HG02852 (cell line): ENCODE results near the gene TTLL9.
A peak's percentile ranks its signal among the peaks of the same experiment; 100 is the strongest.
"Not testable (repeated sequence)": the region's sequence is repeated elsewhere in the genome, so short reads cannot be mapped to it uniquely, and the experiment has no call there.

Source experiments
- ATAC-seq: cut with Tn5 transposase; IDR thresholded peaks from one replicate; pipeline ENCODE4 v1.9.1; 2021; ENCODE audit warnings: mild to moderate bottlenecking, moderate library complexity; ENCODE audit not compliant: unreplicated experiment

The TTLL9 gene

DNA sequence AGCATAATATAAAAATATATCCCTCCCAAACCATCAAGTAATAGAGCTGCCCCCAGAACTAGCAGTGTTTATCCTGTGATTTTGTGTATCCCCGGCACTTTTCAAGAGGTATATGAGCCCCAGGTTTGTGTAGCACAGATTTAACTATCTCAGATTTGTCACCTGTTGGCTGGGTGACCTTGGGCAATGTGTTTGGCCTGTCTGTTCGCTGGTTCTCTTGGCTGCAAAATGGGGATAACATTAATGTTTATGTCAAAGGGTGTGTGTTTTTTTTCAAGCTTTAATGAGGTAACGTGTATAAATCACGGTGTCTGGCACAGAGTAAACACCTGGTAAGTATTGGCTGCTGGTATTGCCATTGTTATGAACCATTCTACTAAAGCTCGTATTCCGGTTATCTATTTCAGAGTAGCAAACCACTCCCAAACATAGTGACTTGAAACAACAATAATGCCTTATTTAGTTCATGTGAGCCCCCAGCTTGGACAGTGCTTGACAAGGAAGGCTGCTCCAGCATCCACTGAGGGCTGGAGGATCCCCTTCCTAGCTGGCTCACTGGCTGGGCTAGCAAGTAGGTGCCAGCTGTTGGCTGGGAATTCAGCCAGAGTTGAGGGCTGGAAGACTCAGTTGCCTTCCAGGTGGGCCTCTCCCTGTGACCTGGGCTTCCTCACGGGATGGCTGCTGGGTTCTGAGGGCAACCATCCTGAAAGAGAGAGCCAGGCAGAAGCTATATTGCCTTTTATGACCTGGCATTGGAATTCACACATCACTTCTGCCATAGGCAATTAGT lies 45.3 kb downstream of the TTLL9 start:
- ATAC-seq, result no peak

DNA sequence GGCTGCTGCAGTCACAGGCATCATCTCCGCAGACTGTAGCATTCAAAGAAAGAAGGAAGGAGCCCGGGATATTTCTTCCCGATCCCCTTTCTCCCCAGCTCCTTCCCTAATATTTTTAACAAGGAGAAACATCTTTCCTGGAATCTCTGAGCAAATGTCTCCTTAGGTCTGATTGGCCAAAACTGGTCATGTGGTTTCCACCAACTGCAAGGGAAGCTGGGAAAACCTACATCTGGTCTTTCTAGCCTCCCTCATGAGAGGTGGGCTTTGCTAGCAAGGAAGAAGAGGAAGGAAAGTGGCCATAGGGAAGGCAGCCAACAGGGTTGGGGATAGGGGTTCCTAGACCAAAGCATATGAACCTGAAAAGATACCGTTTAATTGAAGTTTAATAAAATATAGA lies 46.3 kb downstream of the TTLL9 start:
- ATAC-seq, result no peak

DNA sequence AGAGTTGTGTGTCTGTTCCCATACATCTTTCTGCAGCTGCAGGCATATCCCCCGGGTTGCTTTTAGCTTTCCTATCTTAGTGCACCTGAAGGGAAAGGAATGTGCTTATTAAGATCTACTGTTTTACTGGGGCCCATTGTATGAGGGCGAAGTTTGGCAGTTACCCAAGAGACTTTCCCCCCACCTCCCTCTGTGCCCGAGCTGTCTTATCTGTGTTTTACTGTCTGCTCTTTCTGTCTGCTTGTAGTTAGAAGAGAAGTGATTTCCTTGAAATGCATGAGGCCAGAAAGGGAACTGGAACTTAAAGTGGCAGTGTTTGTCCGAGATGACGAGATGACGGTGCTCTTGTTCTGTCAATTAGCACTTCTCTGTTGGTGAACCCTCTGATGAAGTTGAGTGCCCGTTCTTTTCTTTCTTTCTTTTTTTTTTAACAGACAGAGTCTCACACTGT lies 47.6 kb downstream of the TTLL9 start:
- not testable (repeated sequence) for ATAC-seq

DNA sequence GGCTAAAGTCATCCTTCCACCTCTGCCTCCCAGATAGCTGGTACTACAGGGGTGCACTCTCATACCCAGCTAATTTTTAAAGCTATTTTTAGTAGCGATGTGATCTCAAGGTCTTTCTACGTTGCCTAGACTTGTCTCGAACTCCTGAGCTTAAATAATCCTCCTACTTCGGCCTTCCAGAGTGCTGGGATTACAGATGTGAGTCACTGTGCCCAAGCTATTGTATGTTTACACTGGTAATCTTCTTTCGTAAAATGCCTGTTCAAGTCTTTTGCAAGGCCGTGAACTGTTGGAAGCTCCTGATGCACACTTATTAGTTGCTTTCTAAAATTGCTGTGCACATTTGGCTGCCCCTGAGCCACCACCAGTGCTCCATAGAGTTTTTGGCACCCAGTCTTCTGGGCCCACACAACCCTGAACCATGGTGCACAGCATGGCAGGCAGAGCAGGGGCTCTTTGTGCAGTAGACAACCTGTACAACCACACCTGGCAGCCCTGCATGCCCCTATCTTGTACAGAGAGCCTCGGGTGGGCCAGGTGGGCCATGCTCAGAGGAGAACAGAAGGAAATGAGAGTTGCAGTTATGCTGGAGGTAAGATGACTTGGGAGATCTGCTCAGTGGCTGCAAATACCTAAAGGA lies 48.2 kb downstream of the TTLL9 start:
- ATAC-seq, result no peak

DNA sequence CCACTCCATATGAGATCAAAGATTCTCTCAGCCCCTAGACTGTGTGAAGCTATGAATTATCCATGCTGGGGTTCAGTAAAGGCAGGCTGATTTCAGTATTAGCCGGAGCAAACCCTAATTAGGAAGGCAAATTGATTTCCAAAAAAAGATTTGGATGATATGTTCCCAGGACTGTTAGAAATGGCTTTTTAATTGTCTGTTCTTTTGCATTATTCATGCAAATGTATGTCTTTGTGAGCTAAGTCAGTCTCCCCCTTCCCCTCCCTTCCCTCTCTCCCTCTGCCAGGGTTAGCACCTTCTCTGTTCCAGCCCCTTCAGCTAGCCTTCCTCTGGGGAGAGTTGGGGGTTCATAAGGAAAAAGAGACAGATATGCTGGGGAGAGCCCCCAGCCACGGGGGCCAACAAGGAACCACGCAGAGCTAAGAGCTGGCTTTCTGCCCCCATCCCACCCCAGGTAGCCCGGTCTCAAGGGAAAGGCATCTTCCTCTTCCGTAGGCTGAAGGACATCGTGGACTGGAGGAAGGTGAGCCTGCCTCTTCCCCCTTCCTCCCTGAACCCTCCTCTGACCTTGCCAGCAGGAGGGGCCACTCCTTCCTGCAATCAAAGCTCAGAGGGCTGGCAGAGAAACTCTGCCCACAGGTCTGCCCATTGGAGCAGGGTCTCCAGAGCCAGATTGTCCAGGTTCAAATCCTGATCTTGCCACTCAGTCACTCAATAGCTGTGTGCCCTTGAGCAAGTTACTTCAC lies 49.1 kb downstream of the TTLL9 start:
- ATAC-seq, result no peak

DNA sequence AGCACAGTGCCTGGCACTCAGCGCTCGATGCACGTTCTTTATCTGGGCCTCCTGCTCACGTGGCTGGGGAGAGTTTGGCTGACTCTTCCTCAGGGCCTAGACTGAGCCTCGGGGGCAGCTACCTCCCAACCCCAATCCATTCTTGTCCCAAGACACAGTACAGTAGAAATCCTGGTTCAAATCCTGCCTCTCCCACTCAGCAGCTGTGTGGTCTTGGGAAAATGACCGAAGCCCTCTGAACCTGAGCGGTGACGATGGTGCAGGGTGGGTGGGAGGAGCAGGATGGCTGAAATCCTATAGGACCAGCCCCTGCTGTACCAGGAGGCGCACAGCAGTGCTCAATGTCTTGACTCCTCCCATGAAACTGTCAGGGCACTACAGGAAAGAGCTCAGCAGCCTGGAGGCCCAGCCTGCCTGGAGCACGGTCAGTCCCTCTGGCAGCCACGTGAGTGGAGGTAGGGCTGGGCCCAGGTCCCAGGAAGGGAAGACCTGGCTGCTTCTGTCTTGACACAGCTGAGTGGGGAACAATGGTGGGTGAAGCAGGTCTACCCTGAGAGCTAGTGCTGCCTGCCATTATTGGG lies 49.9 kb downstream of the TTLL9 start:
- ATAC-seq, result no peak

DNA sequence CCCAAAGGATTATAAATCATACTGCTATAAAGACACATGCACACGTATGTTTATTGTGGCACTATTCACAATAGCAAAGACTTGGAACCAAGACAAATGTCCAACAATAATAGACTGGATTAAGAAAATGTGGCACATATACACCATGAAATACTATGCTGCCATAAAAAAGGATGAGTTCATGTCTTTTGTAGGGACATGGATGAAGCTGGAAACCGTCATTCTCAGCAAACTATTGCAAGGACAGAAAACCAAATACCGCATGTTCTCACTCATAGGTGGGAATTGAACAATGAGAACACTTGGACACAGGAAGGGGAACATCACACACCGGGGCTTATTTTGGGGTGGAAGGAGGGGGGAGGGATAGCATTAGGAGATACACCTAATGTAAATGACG lies 51.0 kb downstream of the TTLL9 start:
- ATAC-seq, result not testable (repeated sequence)

DNA sequence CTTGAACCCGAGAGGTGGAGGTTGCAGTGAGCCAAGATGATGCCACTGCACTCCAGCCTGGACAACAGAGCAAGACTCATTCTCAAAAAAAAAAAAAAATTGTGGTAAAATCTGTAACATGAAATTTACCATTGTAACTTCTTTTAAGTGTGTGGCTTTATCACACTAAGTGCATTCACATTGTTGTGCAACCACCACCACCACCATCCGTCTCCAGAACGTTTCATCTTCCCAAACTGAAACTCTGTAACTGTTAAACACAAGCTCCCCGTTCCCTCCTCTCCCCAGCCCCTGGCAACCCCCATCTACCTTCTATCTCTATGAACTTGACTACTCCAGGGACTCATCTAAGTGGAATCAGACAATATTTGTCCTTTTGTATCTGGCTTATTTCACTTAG lies 51.7 kb downstream of the TTLL9 start:
- no peak for ATAC-seq

DNA sequence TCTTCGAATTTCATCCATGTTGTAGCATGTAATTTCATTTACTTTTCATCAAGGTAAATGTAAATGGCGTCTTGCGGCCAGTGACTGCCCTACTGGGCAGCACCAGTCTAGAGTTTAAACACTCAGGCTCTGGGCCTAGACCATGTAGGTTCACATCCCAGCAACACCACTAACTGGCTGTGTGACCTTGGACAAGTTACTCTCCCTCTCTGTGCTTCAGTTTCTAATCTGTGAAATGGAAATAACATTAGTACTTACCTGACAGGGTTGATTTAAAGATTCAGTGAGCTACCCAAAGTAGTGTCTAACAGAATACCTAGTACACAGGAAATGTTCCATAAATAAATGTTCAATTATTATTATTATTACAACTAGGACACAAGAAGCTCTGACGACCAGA lies 52.2 kb downstream of the TTLL9 start:
- ATAC-seq, result no peak

DNA sequence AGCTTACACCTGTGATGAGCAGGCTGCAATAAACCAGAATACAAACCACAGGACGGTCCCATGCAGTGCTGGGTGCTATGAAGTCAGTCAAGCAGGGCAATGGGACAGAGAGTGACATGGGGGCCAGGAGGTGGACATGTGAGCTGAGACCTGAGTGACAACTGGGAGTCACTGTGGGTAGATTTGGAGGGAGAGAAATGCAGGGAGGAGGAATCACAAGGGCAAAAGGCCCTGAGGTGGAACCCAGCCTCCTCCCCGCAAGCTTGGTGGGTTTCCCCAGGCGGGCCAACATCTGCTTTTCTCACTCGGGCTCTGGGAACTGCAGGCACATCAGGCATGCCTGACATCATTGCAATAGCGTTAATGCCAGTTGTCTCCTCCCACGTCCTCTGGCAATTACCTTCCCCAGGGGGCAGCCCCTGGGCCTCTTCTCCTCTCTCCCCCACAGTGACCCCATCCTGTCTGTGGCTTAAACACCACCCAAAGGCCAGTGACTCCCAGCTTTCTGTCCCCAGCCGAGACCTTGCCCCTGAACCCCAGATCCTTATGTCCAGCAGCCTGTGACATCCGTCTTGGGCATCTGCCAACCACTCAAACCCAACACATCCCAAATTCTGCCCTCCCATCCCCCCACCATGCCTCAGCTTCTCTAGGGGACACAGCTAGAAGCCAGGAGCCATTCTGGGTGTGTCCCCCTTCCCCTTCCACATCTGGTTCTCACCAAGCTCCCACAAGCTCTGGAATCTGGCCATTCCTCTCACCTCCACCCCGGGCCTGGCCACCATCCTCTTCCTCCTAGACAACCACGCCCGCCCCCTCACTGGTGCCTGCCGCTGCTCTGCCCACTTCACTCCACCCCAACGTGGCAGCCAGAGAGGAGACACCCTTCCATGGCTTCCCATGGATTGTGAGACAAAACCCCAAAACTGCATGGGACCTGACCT lies 53.2 kb downstream of the TTLL9 start:
- peak; percentile 75 for ATAC-seq

DNA sequence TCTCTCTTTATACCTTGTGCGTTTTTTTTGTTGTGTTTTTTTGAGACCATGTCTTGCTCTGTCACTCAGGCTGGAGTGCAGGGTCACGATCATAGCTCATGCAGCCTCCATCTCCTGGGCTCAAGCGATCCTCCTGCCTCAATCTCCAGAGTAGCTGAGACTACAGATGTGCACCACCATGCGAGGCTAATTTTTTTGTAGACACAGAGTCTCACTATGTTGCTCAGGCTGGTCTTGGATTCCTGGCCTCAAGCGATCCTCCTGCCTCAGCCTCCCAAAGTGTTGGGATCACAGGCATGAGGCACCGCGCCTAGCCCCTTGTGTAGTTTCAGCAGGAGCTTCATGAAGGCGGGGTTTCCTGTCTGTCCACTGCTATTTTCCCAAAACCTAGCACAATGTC lies 54.1 kb downstream of the TTLL9 start:
- ATAC-seq, result no peak

DNA sequence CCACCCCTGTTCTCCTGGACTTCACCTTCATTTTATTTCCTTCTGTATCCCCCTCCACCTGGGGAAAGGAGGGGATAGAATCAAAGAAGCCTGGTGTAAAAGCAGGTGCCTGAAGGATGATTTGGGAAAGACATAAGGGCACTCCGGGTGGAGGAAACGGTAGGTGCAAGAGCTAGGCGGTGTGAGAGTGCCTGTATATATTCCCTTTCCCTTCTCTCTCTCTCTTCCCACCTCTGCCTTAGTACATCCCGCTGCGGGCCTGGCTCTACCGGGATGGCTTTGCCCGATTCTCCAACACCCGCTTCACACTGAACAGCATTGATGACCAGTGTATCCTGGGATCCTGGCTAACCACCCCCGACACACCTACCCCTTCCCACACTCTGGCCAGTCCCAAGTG lies 55.2 kb downstream of the TTLL9 start:
- ATAC-seq, result no peak

DNA sequence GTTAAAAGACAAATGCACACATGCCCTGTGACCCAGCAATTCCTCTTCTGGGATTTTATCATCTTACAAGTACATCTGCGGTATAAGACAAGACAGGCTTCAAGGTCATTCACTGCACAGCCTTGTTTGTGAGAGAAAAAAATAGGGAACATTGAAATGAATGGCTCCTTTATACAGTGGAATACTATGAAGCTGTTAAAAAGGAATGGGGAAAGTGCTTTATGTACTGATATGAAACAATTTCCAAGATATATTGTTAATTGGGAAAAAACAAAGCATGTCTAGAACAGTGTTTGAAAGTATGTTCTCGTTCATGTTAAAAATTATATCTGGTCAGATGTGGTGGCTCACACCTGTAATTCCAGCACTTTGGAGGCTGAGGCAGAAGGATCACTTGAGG lies 56.1 kb downstream of the TTLL9 start:
- no peak for ATAC-seq

DNA sequence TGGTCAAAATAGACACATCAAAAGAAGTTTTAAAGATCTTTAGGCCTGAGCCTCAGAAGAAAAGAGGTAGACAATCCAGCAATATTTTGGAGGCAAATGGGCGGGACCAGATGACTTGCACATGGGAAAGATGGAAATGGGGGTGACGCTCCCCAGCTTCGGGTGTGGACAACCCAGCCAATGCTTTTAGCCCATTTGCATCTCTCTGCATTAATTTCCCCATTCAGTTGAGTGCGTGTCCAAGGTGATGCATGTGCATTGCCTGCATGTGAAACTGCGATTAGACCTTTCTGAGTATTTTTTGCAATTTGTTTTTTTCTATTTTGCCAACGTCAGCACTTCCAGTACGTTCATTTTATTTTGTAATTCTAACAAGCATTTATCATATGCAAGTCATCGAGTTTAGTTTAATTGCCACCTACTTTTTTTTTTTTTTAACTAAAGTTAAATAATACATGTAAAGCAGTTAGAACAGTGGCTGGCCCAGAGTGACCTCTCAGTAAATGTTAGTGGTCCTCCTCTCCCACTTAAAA lies 57.3 kb downstream of the TTLL9 start:
- no peak for ATAC-seq

DNA sequence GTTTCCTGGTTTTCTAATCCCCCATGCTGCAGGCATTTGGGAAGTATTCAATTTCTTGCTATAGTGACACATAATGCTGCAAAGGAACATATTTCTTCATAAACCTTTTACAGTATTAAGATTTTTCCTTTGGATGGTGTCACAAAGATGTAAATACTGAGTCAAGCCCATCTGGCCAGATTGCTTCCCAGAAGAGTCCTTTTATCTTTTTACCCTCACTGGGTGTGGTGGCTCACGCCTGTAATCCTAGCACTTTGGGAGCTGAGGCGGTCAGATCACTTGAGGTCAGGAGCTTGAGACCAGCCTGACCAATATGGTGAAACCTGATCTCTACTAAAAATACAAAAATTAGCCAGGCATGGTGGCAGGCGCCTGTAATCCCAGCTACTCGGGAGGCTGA lies 59.2 kb downstream of the TTLL9 start:
- not testable (repeated sequence) for ATAC-seq

DNA sequence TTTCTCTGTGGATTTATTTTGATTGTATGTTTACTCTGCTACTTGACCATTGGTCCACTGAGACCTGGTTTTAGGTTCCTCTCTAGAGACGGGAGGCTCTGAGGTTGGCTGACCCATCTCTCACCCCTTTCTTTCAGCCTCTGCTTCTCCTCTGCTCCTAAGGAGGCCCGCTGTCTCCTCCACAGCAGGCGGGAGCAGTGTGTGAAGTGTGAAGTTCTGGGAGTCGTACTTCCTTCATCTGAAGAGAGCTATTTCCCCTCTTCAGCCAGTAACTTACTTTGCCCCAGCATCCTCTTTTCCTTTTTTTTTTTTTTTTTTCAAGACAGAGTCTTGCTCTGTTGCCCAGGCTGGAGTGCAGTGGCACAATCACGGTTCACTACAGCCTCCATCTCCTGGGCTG lies 60.3 kb downstream of the TTLL9 start:
- no peak for ATAC-seq

DNA sequence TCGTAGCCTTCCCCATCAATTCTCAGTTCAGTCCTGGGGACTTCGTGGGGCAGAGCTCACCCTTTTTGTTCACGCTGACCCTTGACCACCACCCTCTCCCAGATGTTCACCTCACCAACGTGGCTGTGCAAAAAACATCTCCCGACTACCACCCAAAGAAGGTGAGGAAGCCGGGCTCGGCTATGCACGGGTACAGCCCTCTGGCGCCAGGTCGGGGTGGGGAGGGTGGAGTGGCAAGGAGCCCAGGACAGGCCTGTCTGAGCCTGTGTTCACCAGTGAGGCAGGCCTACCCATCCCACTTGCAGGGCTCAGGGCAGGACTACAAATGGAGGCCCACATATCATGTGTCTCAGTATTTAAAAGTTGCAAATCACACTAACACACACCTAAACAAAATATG lies 63.3 kb downstream of the TTLL9 start:
- ATAC-seq, result no peak

DNA sequence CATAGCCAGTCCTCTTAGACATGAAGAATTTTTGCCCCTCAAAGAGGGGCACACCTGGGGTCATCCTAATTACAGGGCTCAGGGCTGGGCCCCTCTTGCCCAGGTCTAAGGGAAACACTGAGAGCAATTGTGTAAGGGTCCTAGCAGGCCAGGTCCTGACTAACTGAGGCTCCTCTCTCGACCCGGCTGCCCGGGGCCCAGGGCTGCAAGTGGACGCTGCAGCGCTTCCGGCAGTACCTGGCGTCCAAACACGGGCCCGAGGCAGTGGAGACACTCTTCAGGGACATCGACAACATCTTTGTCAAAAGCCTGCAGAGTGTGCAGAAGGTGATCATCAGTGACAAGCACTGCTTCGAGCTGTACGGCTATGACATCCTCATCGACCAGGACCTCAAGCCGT lies 64.1 kb downstream of the TTLL9 start:
- no peak for ATAC-seq

DNA sequence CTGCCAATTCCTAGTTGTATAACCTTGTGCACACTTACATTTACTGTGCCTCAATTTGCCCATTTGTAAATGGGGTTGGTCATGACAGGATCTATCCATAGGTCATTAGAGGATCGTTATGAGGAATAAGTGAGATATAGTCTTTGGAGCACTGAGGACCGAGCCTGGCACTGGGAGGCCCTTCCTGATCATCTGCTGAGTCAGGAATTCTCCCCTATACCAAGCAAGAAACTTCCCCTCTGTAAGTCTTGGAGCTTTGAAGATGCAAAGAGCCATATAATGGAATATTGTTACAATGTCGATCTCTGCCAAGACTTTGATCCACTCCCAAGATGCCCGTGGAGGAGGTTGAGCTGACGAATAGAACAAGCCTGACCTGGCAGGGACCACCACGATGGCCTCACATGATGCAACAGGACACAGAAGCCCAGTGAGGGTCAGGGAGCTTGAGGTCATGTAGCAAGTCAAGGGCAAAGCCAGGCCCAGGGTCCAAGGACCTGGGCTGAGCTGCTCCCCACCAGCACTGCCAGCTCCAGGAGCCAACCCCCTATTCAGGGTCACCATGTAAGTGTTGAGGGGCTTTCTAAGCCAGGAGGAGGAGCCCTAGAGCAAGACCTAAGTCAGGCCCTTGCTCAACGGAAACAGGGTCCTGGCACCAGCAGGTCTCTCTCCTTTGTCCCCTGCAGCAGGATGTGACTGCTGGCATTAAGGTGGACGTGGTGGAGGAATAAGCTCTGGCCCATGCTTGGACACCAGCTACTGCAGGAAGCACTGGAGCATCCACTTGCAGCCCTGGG lies 64.7 kb downstream of the TTLL9 start:
- ATAC-seq, result no peak
